HG03354 (cell line): ENCODE measurements around the gene PRRC2A.

ENCODE experiments used
- ATAC-seq: cut with Tn5 transposase; IDR thresholded peaks from one replicate; pipeline ENCODE4 v1.9.1; 2021; ENCODE audit warnings: mild to moderate bottlenecking; ENCODE audit not compliant: unreplicated experiment, poor library complexity, severe bottlenecking

Gene PRRC2A

GRCh38 chr6:31620586-31621319 is at the start of gene PRRC2A:
Gene PRRC2A (plus strand): TSS chr6:31620715. CDS start chr6:31622790, 2,075 bp downstream.
- ATAC-seq: peak; percentile 39

- ATAC-seq: peak; percentile 43
Measured at GRCh38 chr6:31572041-31572911, 48.2 kb upstream of the PRRC2A start, which contains the start of gene LTA. Gene LTA (plus strand): TSS chr6:31572289. CDS start chr6:31572743, 454 bp downstream.

GRCh38 chr6:31573239-31574105 is 47.0 kb upstream of the PRRC2A start:
- ATAC-seq: no peak

GRCh38 chr6:31574106-31575061 is 46.1 kb upstream of the PRRC2A start:
- no peak for ATAC-seq

GRCh38 chr6:31575335-31575901 is 45.1 kb upstream of the PRRC2A start, which contains the start of gene TNF:
Gene TNF (plus strand): TSS chr6:31575565. CDS start chr6:31575742, 177 bp downstream.
- no peak for ATAC-seq

GRCh38 chr6:31575952-31576685 is 44.4 kb upstream of the PRRC2A start:
- no peak for ATAC-seq

- ATAC-seq: no peak
Measured at GRCh38 chr6:31576897-31577578, 43.5 kb upstream of the PRRC2A start.

- ATAC-seq: no peak
Measured at GRCh38 chr6:31577579-31577966, 42.9 kb upstream of the PRRC2A start.

GRCh38 chr6:31578184-31579118 is 42.1 kb upstream of the PRRC2A start:
- no peak for ATAC-seq

- ATAC-seq: no peak
Measured at GRCh38 chr6:31579119-31579505, 41.4 kb upstream of the PRRC2A start.

GRCh38 chr6:31579546-31580437 is 40.7 kb upstream of the PRRC2A start:
- no peak for ATAC-seq

GRCh38 chr6:31580438-31580740 is 40.1 kb upstream of the PRRC2A start:
- no peak for ATAC-seq

GRCh38 chr6:31580807-31581433 is 39.6 kb upstream of the PRRC2A start:
- peak; percentile 71 for ATAC-seq

- no peak for ATAC-seq
Measured at GRCh38 chr6:31581434-31582229, 38.9 kb upstream of the PRRC2A start.
